AG04449 (cell line): ENCODE results near the gene PPP1R27.

Experiments
- CTCF ChIA-PET: fragments of 350-600 bp; formaldehyde crosslinking; extraction: SDS; loops from one replicate; lab custom pipeline; 2021; ENCODE audit warnings: antibody characterized with exemption; lab: Yijun Ruan, JAX
- POLR2A ChIA-PET: fragments of 400-600, 350-600 bp; formaldehyde crosslinking; extraction: SDS; loops from one replicate; lab custom pipeline; 2020; ENCODE audit warnings: antibody characterized with exemption, inconsistent platforms; lab: Yijun Ruan, JAX
- DNase-seq: peaks from one replicate; pipeline ENCODE4 v3.0.0-alpha.2; 2010; ENCODE audit warnings: low read depth, low spot score
- H3K4me3 ChIP-seq: 2 replicates; pipeline ENCODE4 v1.5.1; 2011; ENCODE audit warnings: low read depth, mild to moderate bottlenecking, control low read depth, low read length
- TF ChIP-seq, protein P1 (sequence below): IDR thresholded peaks from one replicate; pipeline ENCODE4 v1.5.1; 2011; ENCODE audit warnings: mild to moderate bottlenecking, moderate library complexity, low read length, control low read depth, inconsistent platforms; ENCODE audit not compliant: insufficient read depth; ENCODE audit errors: missing control alignments

PPP1R27 gene

DNA sequence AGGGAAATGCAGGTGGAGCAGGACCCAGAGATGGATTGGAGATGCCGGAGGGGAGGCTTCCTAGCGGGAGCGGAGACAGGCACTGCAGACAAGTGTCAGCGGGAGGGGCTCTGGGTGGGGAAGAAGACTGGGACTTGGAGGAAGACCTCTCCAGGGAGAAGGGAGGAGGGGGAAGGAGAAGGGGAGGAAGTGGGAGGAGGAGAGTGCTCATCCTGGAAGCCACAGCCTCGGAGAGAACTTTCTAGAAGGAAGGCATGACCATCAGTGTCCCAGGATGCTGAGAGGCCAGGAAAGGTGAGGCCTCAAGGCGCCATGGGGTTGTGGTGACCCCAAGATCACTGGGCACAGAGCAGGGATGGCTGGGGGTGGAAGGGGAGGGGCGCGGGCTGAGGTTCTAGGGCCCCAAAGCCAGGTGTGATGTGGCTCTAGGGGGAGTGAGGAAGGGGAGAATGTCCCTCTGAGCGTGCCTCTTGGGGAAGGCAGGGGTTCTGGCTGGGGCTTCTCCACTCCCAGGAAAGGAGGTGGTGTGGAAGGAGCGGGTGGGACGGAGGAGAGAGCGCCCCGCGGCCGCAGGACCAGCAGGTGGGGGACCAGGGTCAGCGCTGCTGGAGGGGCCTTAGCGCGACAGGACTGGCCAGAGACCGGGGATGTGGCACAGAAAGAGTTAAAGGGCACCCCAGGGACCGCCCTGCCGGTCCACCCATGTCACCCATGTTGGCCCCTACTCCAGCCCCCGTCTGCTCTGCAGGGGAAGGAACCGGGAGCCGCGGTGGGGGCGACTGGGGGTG lies 31.8 kb downstream of the PPP1R27 start:
- TF ChIP-seq, protein P1, sequence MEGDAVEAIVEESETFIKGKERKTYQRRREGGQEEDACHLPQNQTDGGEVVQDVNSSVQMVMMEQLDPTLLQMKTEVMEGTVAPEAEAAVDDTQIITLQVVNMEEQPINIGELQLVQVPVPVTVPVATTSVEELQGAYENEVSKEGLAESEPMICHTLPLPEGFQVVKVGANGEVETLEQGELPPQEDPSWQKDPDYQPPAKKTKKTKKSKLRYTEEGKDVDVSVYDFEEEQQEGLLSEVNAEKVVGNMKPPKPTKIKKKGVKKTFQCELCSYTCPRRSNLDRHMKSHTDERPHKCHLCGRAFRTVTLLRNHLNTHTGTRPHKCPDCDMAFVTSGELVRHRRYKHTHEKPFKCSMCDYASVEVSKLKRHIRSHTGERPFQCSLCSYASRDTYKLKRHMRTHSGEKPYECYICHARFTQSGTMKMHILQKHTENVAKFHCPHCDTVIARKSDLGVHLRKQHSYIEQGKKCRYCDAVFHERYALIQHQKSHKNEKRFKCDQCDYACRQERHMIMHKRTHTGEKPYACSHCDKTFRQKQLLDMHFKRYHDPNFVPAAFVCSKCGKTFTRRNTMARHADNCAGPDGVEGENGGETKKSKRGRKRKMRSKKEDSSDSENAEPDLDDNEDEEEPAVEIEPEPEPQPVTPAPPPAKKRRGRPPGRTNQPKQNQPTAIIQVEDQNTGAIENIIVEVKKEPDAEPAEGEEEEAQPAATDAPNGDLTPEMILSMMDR: no peak
- ChIA-PET CTCF (no interaction called here), POLR2A (no interaction called here)
- H3K4me3 ChIP-seq: no peak overlapping the region
- no peak for DNase-seq

DNA sequence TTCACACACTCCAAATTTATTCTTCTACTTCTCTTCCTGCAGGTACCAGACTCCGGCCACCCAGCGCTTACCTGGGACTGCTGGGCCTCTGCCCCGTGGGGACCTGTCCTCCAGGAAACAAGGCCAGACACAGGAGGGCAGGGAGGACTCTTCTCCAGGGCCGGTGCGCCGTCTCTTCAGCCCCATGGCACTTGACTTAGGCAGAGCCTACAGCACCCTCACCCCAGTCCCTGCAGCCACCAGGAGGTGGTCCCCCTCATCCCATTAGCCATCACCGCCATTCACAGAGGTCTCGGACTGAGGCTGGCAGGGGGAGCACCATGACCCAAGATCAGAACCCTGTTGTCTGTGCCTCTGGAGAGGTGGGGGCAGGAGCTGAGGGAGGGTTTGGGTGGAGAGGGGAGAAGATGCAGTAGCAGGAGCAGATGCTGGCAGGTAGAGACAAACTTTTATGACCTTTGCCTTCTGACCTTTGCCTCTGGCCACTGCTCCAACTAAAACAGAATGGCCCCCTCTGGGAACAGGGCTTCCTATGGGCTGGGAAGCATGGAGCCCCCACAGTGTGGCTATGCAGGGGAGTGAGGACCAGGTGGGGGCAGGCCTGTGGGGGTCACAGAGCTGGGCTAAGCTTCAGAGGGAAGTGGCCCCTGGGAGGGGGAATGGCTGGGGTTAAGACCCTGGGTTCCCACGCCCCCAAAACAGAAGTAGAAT lies 32.6 kb downstream of the PPP1R27 start:
- ChIA-PET POLR2A (no interaction called here), CTCF (no interaction called here)
- TF ChIP-seq, protein P1: no peak
- H3K4me3 ChIP-seq: no peak overlapping the region
- DNase-seq: no peak

DNA sequence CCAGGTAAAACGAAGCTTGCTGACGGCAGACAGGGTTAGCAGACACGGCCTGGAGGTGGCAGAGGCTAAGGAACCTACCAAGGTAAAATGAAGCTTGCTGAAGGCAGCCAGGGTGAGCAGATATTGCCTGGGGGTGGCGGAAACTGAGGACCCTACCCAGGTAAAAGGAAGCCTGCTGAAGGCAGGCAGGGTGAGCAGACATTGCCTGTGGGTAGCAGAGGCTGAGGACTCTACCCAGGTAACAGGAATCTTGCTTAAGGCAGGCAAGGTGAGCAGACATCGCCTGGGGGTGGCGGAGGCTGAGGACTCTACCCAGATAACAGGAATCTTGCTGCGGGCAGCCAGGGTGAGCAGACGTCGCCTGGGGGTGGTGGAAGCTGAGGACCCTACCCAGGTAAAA lies 33.5 kb downstream of the PPP1R27 start:
- no peak overlapping the region for H3K4me3 ChIP-seq
- CTCF ChIA-PET: no interaction called here
- DNase-seq: no peak
- POLR2A ChIA-PET: no interaction called here
- TF ChIP-seq, protein P1: no peak

DNA sequence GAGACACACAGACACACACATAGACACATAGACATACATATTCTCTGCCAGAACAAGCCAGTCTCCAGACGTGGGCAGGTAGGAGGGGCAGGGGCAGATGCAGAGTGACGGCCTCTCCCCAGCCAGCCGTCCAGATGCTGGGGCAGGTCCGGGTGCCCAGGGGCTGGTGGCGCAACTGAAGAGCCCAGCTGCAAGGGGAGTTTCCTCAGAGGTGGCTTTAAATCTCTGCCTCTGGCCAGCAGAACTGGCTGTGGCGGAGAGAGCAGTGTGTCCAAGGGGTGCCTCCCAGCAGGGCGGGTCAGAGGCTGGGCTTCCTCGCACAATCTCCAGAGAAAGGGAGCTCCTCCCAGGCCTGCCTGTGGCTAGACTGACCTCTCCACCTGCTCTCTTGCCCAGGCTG lies 40.3 kb downstream of the PPP1R27 start:
- ChIA-PET CTCF (interaction anchor here (1.0 kb wide), 2 partner anchors 59 to 60 kb away, joined by 3 read pairs; no protein-coding TSS in a partner anchor), POLR2A (no interaction called here)
- DNase-seq: no peak
- no peak overlapping the region for H3K4me3 ChIP-seq
- TF ChIP-seq, protein P1: no peak

DNA sequence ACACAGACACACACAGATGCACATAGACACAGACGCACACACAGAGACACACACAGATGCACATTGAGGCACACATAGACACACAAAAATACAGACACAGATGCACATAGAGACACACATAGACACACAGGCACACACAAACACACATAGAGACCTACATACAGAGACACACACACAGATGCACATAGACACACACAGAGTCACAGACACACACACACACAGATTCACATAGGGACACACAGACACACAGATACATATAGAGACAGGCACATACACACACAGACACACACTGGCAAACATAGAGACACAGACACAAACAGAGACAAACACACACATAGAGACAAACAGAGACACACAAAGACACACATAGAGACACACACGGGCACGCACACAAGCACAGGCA lies 40.8 kb downstream of the PPP1R27 start:
- ChIA-PET CTCF (interaction anchor here (1.0 kb wide), 1 partner anchor 58 kb away, joined by 3 read pairs; no protein-coding TSS in a partner anchor), POLR2A (no interaction called here)
- H3K4me3 ChIP-seq: no peak overlapping the region
- no peak for DNase-seq
- TF ChIP-seq, protein P1: no peak
